Superior temporal gyrus (tissue), 1 donor: ENCODE results near the gene CEMP1.

Source experiments
- DNase-seq: peaks from one replicate; pipeline ENCODE4 v3.0.0-alpha.2; 2016; ENCODE audit errors: extremely low spot score

Gene CEMP1

GRCh38 chr16:2484898-2485508 lies 46.2 kb downstream of the CEMP1 start:
- DNase-seq: no peak

GRCh38 chr16:2483939-2484897 lies 47.0 kb downstream of the CEMP1 start:
- no peak for DNase-seq

GRCh38 chr16:2482708-2483534 lies 48.3 kb downstream of the CEMP1 start:
- peak; percentile 73 for DNase-seq

GRCh38 chr16:2482249-2482648 lies 49.0 kb downstream of the CEMP1 start:
- DNase-seq: no peak

GRCh38 chr16:2481676-2482075 lies 49.5 kb downstream of the CEMP1 start:
- DNase-seq: no peak

- DNase-seq: no peak
Measured at GRCh38 chr16:2480948-2481347, 50.3 kb downstream of the CEMP1 start.
